Thoracic aorta (tissue), 2 donors: ENCODE measurements around the gene ERCC5. TPM values are rescaled to one million over a fixed set of nuclear protein-coding genes. Genes with fewer than 3 reads are reported as not detected.

ENCODE experiments used
- ATAC-seq: fragments of 150-250 bp; one replicate; pipeline ENCODE4 v1.8.0; 2017; ENCODE audit warnings: low read depth; ENCODE audit not compliant: insufficient number of reproducible peaks, low FRiP score
- DNase-seq: peaks from one replicate; pipeline ENCODE4 v3.0.0-alpha.2; 2020; ENCODE audit warnings: low spot score
- H3K27ac ChIP-seq, 2 donors: fragments of 200-600 bp; sonication (generic); 1 replicate in 1 of 2; 2 replicates in 1 of 2; pipeline ENCODE4 v1.5.1; 2016; ENCODE audit warnings: mild to moderate bottlenecking in 2 of 2, moderate library complexity in 2 of 2
- H3K27me3 ChIP-seq: fragments of 200-600 bp; sonication (generic); replicated peaks from 2 replicates; pipeline ENCODE4 v1.6.0; 2016; ENCODE audit warnings: mild to moderate bottlenecking; ENCODE audit not compliant: insufficient read depth
- H3K36me3 ChIP-seq: fragments of 200-600 bp; sonication (generic); one replicate; pipeline ENCODE4 v1.5.1; 2016
- H3K4me1 ChIP-seq, 2 donors: fragments of 200-600 bp; sonication (generic); 1 replicate in 1 of 2; 2 replicates in 1 of 2; pipeline versions ENCODE4 v1.5.1 to v1.6.0; 2016; ENCODE audit warnings: low read depth in 2 of 2, mild to moderate bottlenecking in 1 of 2; ENCODE audit not compliant: control insufficient read depth in 1 of 2
- H3K4me3 ChIP-seq: fragments of 200-600 bp; sonication (generic); 2 replicates; pipeline ENCODE4 v1.5.1; 2016; ENCODE audit warnings: mild to moderate bottlenecking
- H3K9me3 ChIP-seq: fragments of 200-600 bp; sonication (generic); 2 replicates; pipeline ENCODE4 v1.5.1; 2016
- CTCF ChIP-seq: fragments of 200-600 bp; sonication (generic); IDR thresholded peaks from one replicate; pipeline ENCODE4 v1.5.1; 2019; ENCODE audit warnings: antibody characterized with exemption
- total RNA-seq, 2 donors: library from RNA; depleted of rRNA; stranded (reverse); fragments of >200 nt; gene quantifications; one replicate each; pipeline versions ENCODE4 v1.1.0 to v1.2.3, GENCODE V29; 2016

Gene ERCC5
- total RNA-seq, 2 donors from 2014 or later, result 59.4 to 80.8 TPM

GRCh38 chr13:102881819-102882686 lies 36.2 kb downstream of the ERCC5 start:
- no peak for ATAC-seq
- Histone ChIP-seq H3K9me3 (no peaks in the 10 kb centered on the region), H3K27me3 (no peaks in the 10 kb centered on the region), H3K36me3 (no peaks in the 10 kb centered on the region), H3K4me3 (no peak overlapping the region), H3K4me1 (no peaks in the 10 kb centered on the region), H3K27ac (no peak overlapping the region)
- no peak for DNase-seq
- TF ChIP-seq CTCF, result no peak

GRCh38 chr13:102892503-102892902 lies 46.7 kb downstream of the ERCC5 start:
- no peaks in the 10 kb centered on the region for H3K36me3 ChIP-seq
- no peaks in the 10 kb centered on the region for H3K9me3 ChIP-seq
- H3K4me3 ChIP-seq, result no peak overlapping the region
- H3K27ac ChIP-seq, result no peak overlapping the region
- DNase-seq, result no peak
- TF ChIP-seq CTCF, result no peak
- ATAC-seq, result no peak
- no peaks in the 10 kb centered on the region for H3K27me3 ChIP-seq
- no peaks in the 10 kb centered on the region for H3K4me1 ChIP-seq

GRCh38 chr13:102897371-102898138 lies 51.7 kb downstream of the ERCC5 start:
- no peak overlapping the region for H3K4me3 ChIP-seq
- no peaks in the 10 kb centered on the region for H3K9me3 ChIP-seq
- no peak overlapping the region for H3K27ac ChIP-seq
- ATAC-seq (no peak), DNase-seq (no peak)
- H3K27me3 ChIP-seq, result no peaks in the 10 kb centered on the region
- no peaks in the 10 kb centered on the region for H3K36me3 ChIP-seq
- no peaks in the 10 kb centered on the region for H3K4me1 ChIP-seq
- TF ChIP-seq CTCF, result no peak

GRCh38 chr13:102900193-102900608 lies 54.4 kb downstream of the ERCC5 start:
- Histone ChIP-seq H3K36me3 (no peaks in the 10 kb centered on the region), H3K27me3 (no peaks in the 10 kb centered on the region), H3K9me3 (no peaks in the 10 kb centered on the region), H3K4me3 (no peak overlapping the region), H3K4me1 (no peaks in the 10 kb centered on the region), H3K27ac (no peak overlapping the region)
- ATAC-seq (no peak), DNase-seq (no peak)
- TF ChIP-seq CTCF, result no peak

- Histone ChIP-seq H3K27ac (no peak overlapping the region), H3K27me3 (no peaks in the 10 kb centered on the region), H3K9me3 (no peaks in the 10 kb centered on the region), H3K4me1 (no peaks in the 10 kb centered on the region), H3K36me3 (no peaks in the 10 kb centered on the region), H3K4me3 (no peak overlapping the region)
- DNase-seq (no peak), ATAC-seq (no peak)
- TF ChIP-seq CTCF, result no peak
These were observed 55.2 kb downstream of the ERCC5 start for GRCh38 chr13:102901056-102901455.
